Measurements from ENCODE around the gene UBC. TPM values are rescaled to one million over a fixed set of nuclear protein-coding genes. Genes with fewer than 3 reads are reported as not detected.
"Not testable (repeated sequence)": the region's sequence is repeated elsewhere in the genome, so short reads cannot be mapped to it uniquely, and the experiment has no call there.

Gene UBC
- total RNA-seq, 1 donor from 2014 or later: 2,671 TPM

- Histone ChIP-seq H3K36me3 (no peaks in the 10 kb centered on the region), H3K9me3 (no peaks in the 10 kb centered on the region), H3K4me3 (no peak overlapping the region), H3K4me1 (peaks cover 27% of the 10 kb centered on the region), H3K27ac (no peak overlapping the region), H3K27me3 (no peaks in the 10 kb centered on the region)
- intact Hi-C loops (cut with DNase I): no loop called here
- TF ChIP-seq POLR2A (IDR thresholded peaks at IDR 0.05) (no peak), POLR2AphosphoS5 (IDR thresholded peaks at IDR 0.05; ENCODE audit: insufficient read depth in 1 of 2, low read depth in 1 of 2) (no peak), CTCF (IDR thresholded peaks at IDR 0.05) (no peak)
- no peak for DNase-seq (ENCODE audit: extremely low spot score in 2 of 2)
Observed at GRCh38 chr12:124902916-124903315, 11.5 kb downstream of the UBC start.

- DNase-seq (ENCODE audit: extremely low spot score in 2 of 2): no peak
- no peak for TF ChIP-seq CTCF (IDR thresholded peaks at IDR 0.05)
- TF ChIP-seq POLR2A (IDR thresholded peaks at IDR 0.05): no peak
- no peak for TF ChIP-seq POLR2AphosphoS5 (IDR thresholded peaks at IDR 0.05; ENCODE audit: insufficient read depth in 1 of 2, low read depth in 1 of 2)
- Histone ChIP-seq H3K27ac (no peak overlapping the region), H3K9me3 (no peaks in the 10 kb centered on the region), H3K27me3 (no peaks in the 10 kb centered on the region), H3K36me3 (no peaks in the 10 kb centered on the region), H3K4me1 (peaks cover 27% of the 10 kb centered on the region), H3K4me3 (no peak overlapping the region)
- intact Hi-C loops (cut with DNase I): no loop called here
Observed at GRCh38 chr12:124901003-124901402, 13.4 kb downstream of the UBC start.

- H3K27ac ChIP-seq; intact Hi-C loops (cut with DNase I); H3K4me3 ChIP-seq; DNase-seq (ENCODE audit: extremely low spot score in 2 of 2); H3K36me3 ChIP-seq; H3K9me3 ChIP-seq; H3K27me3 ChIP-seq: not testable (repeated sequence)
- H3K4me1 ChIP-seq: peaks cover 27% of the 10 kb centered on the region
Observed at GRCh38 chr12:124900345-124900795, 14.1 kb downstream of the UBC start.

GRCh38 chr12:124898923-124899294 is 15.5 kb downstream of the UBC start:
- DNase-seq (ENCODE audit: extremely low spot score in 2 of 2): no peak
- Histone ChIP-seq H3K9me3 (no peaks in the 10 kb centered on the region), H3K4me3 (no peak overlapping the region), H3K36me3 (no peaks in the 10 kb centered on the region), H3K4me1 (peaks cover 14% of the 10 kb centered on the region), H3K27ac (no peak overlapping the region), H3K27me3 (no peaks in the 10 kb centered on the region)
- intact Hi-C loops (cut with DNase I): no loop called here
- TF ChIP-seq CTCF (IDR thresholded peaks at IDR 0.05) (no peak), POLR2A (IDR thresholded peaks at IDR 0.05) (no peak), POLR2AphosphoS5 (IDR thresholded peaks at IDR 0.05; ENCODE audit: insufficient read depth in 1 of 2, low read depth in 1 of 2) (no peak)

- no peak overlapping the region for H3K27ac ChIP-seq
- H3K9me3 ChIP-seq: no peaks in the 10 kb centered on the region
- TF ChIP-seq POLR2A (IDR thresholded peaks at IDR 0.05) (no peak), POLR2AphosphoS5 (IDR thresholded peaks at IDR 0.05; ENCODE audit: insufficient read depth in 1 of 2, low read depth in 1 of 2) (no peak), CTCF (IDR thresholded peaks at IDR 0.05) (peak in 2 of 3 experiments; percentile 18 to 24)
- H3K4me1 ChIP-seq: peaks cover 14% of the 10 kb centered on the region
- no peaks in the 10 kb centered on the region for H3K27me3 ChIP-seq
- no peak for DNase-seq (ENCODE audit: extremely low spot score in 2 of 2)
- intact Hi-C loops (cut with DNase I): no loop called here
- H3K4me3 ChIP-seq: no peak overlapping the region
- no peaks in the 10 kb centered on the region for H3K36me3 ChIP-seq
Observed at GRCh38 chr12:124898200-124898922, 16.1 kb downstream of the UBC start.

All from vagina (tissue), 2 donors.